GM20000 (cell line): Measurements from ENCODE around the gene TEDDM1.

ENCODE experiments used
- DNase-seq: peaks from one replicate; pipeline ENCODE4 v3.0.0; 2012; ENCODE audit warnings: low spot score
- CTCF ChIP-seq: IDR thresholded peaks from 2 replicates; pipeline ENCODE4 v1.5.1; 2012; ENCODE audit warnings: mild to moderate bottlenecking, control low read depth; ENCODE audit errors: extremely low read depth, missing control alignments

The TEDDM1 gene

DNA sequence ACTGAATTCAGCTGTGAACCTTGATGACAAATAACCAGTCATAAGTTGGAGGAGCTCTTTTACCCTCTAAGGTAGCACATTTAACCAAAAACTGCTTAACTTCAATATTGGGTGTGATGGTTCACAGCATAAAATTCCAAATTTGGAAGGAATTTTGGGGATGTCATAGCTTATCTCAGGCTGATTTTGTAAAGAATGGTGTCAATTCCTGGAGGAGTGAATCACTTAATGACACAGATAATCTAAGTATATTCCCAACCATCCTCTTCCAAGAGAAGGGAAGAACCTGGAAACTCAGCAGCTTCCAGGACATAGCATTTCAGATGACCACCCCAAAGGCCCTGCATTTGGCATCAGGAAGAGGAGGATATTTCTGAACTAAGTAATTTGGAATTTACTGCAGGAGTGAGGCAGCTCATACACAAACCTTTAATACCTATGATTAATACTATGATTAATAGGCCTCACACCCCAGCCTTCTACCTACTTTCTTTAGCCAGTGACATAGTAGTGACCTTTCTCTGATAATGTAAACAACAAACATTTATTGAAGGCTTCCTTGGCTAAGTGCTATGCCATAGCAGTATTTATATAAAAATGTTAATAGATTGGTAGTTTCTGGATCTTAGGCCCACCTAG lies 23.4 kb downstream of the TEDDM1 start:
- TF ChIP-seq CTCF, result no peak
- DNase-seq, result no peak

DNA sequence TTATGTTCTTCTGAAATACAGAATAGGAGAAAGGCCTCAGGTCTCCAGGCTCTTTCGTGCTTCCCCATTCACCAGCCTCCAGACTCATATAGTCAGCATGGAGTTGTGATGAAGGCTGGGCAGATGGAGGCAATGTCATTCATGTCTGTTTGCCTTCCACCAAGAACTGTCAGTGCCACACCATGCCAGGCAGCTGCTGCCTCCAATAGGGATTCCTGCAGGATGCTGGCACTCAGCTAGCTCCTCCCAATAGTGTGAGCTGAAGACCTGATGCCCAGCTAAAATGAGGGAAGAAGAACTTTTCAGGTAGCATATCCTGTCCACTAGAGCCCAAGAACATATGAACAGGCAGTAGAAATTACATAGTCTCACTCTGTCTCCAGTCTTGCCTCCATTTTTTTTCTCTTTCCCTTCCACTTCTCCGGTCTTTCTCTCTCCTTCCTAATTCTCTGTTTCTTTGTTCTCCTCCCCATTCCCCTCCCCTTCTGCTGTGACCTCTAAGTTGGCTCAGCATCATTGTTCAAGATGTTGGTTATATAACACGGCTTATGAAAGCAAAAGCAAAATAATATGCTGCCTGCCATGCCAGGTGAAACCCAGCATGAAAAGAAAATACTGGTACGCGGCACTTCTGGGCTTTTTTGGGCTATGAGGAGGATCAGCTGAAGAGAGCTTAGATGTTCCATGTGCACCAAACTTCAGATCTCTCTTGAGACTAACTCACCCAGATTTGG lies 26.2 kb downstream of the TEDDM1 start:
- no peak for TF ChIP-seq CTCF
- DNase-seq, result no peak

- TF ChIP-seq CTCF, result no peak
- DNase-seq, result no peak
Measured at GRCh38 chr1:182370532-182370931, 29.9 kb downstream of the TEDDM1 start.

GRCh38 chr1:182368903-182369302 lies 31.6 kb downstream of the TEDDM1 start:
- TF ChIP-seq CTCF, result no peak
- DNase-seq, result no peak

- TF ChIP-seq CTCF, result no peak
Measured at GRCh38 chr1:182368358-182368757, 32.1 kb downstream of the TEDDM1 start.

GRCh38 chr1:182367926-182368325 lies 32.5 kb downstream of the TEDDM1 start:
- TF ChIP-seq CTCF, result no peak

More at GRCh38 chr1:182368358-182368757, 32.1 kb downstream of the TEDDM1 start:
- no peak for DNase-seq

DNA sequence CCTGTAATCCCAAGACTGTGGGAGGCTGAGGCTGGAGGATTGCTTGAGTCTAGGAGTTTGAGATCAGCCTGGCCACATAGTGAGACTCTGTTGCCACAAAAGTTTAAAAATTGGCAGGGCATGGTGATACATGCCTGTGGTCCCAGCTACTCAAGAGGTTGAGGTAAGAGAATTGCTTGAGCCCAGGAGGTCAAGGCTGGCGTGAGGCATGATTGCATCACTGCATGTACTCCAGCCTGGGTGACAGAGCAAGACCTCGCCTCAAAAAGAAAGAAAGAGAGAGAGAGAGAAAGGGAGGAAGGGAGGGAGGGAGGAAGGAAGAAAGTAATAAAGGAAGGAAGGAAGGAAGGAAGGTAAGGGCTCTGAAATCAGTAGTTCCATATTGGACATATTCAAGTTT lies 33.9 kb downstream of the TEDDM1 start:
- no peak for DNase-seq
- TF ChIP-seq CTCF, result no peak

More at GRCh38 chr1:182367926-182368325, 32.5 kb downstream of the TEDDM1 start:
- no peak for DNase-seq
